Measurements from ENCODE around the gene TRIM71. TPM values are rescaled to one million over a fixed set of nuclear protein-coding genes. Genes with fewer than 3 reads are reported as not detected.
A peak's percentile ranks its signal among the peaks of the same experiment; 100 is the strongest.
"Not testable (repeated sequence)": the region's sequence is repeated elsewhere in the genome, so short reads cannot be mapped to it uniquely, and the experiment has no call there.

Gene TRIM71
- total RNA-seq, 2 donors from 2014 or later: not detected

DNA sequence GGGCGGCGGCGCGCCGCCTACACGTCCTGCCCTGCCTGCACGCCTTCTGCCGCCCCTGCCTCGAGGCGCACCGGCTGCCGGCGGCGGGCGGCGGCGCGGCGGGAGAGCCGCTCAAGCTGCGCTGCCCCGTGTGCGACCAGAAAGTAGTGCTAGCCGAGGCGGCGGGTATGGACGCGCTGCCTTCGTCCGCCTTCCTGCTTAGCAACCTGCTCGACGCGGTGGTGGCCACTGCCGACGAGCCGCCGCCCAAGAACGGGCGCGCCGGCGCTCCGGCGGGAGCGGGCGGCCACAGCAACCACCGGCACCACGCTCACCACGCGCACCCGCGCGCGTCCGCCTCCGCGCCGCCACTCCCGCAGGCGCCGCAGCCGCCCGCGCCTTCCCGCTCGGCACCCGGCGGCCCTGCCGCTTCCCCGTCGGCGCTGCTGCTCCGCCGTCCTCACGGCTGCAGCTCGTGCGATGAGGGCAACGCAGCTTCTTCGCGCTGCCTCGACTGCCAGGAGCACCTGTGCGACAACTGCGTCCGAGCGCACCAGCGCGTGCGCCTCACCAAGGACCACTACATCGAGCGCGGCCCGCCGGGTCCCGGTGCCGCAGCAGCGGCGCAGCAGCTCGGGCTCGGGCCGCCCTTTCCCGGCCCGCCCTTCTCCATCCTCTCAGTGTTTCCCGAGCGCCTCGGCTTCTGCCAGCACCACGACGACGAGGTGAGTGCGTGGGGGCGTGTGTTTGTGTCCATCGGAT is 602 bp downstream of the TRIM71 start:
- peak; percentile 66 for DNase-seq (ENCODE audit: low spot score)
- intact Hi-C loops (cut with DNase I): no loop called here

- intact Hi-C loops (cut with DNase I): no loop called here
- DNase-seq (ENCODE audit: low spot score): peak; percentile 47
Measured at GRCh38 chr3:32818970-32819511, 1.2 kb downstream of the TRIM71 start.

DNA sequence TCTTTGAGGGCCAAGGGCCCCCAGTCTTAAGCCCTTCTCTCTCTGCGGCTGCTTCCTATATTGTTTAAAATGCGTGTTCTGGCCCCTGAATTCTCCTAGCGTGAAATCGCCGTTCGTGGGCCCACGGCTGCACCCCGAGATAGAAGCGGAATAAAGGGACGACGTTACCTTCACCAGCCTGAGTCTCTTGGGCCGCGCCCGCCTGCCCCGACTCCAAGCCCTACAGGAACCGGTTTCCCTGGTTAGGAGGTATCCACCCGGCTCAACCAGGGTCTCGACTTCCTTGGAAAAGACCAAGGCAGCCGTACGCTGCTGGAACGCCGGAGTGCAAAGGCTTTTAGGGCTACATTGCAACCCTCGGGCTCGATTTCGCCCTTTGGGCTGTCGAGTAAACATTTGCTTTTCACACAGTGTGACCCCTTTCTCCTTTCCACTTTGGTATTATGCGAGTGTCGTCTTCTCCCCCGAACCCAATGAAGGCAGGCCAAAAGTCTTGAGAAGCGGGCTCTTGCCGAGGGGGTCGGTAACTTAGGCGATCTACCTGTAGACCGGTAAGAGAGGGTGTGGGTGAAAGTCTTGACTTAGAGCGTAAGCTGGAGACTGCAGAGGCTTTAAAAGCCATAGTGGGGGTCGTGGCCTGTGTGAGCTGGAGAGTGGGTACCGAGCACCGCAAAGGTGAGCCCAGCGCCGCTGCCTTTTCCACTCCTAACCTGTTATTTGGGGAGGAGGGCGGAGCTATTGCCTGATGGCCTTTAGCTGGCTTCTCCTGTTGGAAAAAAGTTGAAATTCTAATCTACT is 2.0 kb downstream of the TRIM71 start:
- DNase-seq (ENCODE audit: low spot score): peak; percentile 66
- intact Hi-C loops (cut with DNase I): no loop called here

DNA sequence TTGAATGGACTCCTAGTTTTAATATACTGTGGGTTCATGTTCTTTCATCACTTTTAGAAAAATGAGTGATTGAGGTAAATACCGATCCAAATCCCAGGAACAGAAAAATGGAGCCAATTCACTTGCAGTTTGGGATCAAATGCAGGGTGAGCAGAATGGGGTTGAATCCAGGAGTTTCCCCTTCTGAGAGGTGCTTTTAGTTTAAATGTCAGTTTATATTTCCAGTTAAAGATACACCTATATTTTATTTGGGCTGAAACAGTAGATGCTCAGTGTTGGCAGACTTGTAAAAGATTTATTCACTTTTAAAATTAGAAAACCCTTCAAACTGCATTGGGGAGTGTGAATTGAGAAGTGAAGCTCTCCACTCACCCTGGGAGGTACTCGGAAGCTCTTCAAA is 2.6 kb downstream of the TRIM71 start:
- intact Hi-C loops (cut with DNase I): no loop called here
- DNase-seq (ENCODE audit: low spot score): no peak

GRCh38 chr3:32820971-32821685 is 3.3 kb downstream of the TRIM71 start:
- intact Hi-C loops (cut with DNase I): no loop called here
- DNase-seq (ENCODE audit: low spot score): no peak

- DNase-seq (ENCODE audit: low spot score): peak; percentile 68
- intact Hi-C loops (cut with DNase I): no loop called here
Measured at GRCh38 chr3:32821686-32822296, 4.0 kb downstream of the TRIM71 start.

DNA sequence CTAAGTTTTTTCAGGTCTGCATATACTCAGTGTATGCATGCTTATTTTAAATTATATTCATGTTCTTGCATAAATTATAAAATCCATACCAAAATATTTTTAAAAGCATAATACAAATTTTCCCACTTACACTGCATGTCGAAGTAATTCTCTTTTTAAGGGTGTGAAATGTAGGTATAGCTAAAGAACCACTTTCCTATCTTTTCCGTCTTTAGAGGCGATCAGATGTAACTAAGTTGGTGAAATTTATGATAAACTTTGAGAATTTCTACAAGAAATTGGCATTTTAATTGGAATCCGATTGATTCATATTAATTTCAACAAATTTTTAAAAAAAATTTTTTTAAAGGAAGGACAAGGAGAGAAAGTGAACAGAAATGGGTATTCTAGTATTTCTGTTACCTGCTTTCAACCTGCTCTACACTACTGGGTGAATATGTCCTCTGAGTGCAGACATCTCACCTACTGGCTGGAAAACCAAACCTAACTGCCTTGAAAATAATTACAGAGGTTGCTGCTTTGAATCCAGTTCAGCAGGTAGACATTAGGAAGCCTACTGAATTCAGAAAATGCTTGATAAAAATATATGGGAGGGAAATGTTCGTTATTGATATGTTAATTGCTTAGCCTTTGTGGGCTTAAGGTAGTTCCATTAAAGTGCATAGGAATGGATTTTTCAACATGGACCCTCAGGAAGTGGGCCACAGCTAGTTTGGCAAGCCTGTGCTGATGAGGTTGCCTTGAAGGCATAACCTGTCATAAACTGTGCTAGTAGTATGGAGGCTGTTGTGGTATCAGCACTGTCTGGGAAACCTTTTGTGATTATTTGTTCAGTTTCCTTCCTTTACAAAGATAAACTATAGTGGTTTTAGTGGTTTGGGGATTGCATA is 5.1 kb downstream of the TRIM71 start:
- intact Hi-C loops (cut with DNase I): no loop called here
- no peak for DNase-seq (ENCODE audit: low spot score)

- intact Hi-C loops (cut with DNase I); DNase-seq (ENCODE audit: low spot score): not testable (repeated sequence)
Measured at GRCh38 chr3:32823641-32824184, 5.9 kb downstream of the TRIM71 start.

- DNase-seq (ENCODE audit: low spot score): no peak
Measured at GRCh38 chr3:32825601-32826375, 8.0 kb downstream of the TRIM71 start.

DNA sequence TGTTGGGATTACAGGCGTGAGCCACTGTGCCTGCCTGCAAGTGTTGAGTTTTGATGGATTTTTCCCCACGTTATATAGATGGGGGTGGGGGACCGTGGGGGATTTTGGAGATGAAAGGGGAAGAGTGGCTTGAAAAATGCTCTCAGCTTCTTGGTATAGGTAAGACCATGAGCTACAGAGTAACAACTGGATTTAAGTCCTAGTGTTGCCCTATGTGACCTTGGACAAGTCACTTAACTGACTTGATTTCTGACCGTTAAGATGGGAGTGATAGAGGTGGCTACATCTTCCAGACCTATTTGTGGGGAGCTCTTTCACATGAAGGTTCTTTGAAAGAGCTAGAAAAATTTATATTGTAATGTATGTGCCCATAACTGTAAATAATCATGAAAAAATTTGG is 13.3 kb downstream of the TRIM71 start:
- intact Hi-C loops (cut with DNase I): no loop called here
- DNase-seq (ENCODE audit: low spot score): no peak

More at GRCh38 chr3:32825601-32826375, 8.0 kb downstream of the TRIM71 start:
- intact Hi-C loops (cut with DNase I): no loop called here

DNA sequence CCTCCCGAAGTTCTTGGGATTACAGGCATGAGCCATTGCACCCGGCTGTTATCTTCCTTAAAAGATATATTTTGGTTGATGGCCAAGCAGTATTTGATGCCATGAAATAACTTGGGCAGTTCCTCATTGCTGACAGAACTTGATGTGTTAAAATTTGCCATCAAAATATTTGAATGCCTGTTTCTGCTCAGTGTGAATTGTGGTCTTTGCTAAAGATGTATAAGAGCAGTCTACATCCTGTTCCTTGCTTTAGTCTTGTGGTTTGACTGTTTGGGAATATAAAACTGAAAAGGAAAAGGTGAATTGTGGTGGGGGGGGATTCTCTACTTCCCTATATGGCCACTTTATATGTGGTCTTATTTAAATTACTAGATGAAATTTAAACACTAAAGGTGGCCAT is 14.0 kb downstream of the TRIM71 start:
- DNase-seq (ENCODE audit: low spot score): no peak

GRCh38 chr3:32832193-32832592 is 14.4 kb downstream of the TRIM71 start:
- DNase-seq (ENCODE audit: low spot score): no peak
- intact Hi-C loops (cut with DNase I): no loop called here

More for the DNA sequence above, 14.0 kb downstream of the TRIM71 start:
- intact Hi-C loops (cut with DNase I): no loop called here

DNA sequence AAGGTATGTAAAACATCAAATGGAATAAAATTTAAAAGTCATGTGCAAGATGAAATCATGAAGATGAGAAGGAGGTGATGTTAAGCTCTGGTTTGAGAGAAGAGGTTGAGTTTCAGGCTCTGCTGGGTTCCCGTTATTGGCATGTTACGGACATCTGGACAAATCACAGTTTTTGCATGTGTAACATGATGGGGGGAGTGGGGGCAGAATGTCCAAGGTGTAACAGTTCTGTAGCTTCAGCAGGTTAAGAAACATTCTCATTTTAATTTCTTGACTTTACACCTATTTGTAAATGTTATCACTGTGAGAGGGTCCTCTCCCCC is 17.2 kb downstream of the TRIM71 start:
- intact Hi-C loops (cut with DNase I): no loop called here
- DNase-seq (ENCODE audit: low spot score): no peak

DNA sequence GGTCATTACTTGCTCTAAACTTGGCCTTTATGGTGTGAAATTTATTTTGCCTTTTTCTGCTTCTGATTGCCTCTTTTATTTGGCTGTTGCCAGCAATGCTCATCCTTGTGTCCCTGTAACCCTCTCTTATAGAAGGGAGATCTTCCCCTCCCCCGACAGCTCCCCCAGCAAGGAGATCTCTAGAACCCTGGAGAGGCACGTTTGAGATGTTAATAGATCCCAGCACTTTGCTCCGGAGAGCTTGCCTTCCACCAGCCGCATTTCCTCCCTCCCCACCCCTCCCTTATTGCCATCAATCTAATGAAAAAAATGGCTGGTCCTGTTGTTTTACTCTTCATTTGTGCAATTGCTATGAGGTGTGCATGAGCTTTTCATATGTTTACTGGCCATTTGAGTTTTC is 18.2 kb downstream of the TRIM71 start:
- intact Hi-C loops (cut with DNase I): no loop called here
- no peak for DNase-seq (ENCODE audit: low spot score)

DNA sequence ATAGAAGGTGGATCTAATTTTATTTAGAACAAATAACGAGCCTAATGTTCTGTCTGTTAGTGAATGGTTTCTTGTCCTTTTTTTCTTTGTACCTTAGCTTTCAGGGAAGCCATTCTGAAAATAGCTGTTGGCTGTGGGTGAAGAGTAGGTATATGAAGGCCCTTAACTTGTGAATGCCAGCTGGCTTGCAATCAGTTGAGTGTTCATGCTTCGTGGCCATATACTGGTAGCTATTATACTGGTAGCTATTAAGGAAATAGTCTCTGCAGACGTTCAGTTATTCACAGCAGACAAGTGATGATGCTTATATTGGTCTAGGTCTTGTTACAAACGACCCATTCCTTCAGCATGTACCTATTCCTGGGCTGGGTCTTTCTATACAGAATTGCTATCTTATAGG is 18.8 kb downstream of the TRIM71 start:
- DNase-seq (ENCODE audit: low spot score): no peak
- intact Hi-C loops (cut with DNase I): no loop called here

DNA sequence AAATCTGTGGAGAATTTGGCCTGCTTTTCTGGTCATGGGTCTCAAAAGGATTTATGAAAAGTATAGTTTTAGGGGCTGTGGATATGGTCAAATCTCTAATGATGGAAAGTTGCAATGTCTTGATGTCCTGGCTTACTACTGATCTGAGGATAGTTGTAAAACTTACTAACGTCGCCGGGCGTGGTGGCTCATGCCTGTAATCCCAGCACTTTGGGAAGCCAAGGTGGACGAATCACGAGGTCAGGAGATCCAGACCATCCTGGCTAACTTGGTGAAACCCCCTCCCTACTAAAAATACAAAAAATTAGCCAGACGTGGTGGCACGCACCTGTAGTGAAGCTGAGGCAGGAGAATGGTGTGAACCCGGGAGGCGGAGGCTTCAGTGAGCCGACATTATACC is 19.6 kb downstream of the TRIM71 start:
- intact Hi-C loops (cut with DNase I): no loop called here
- no peak for DNase-seq (ENCODE audit: low spot score)

DNA sequence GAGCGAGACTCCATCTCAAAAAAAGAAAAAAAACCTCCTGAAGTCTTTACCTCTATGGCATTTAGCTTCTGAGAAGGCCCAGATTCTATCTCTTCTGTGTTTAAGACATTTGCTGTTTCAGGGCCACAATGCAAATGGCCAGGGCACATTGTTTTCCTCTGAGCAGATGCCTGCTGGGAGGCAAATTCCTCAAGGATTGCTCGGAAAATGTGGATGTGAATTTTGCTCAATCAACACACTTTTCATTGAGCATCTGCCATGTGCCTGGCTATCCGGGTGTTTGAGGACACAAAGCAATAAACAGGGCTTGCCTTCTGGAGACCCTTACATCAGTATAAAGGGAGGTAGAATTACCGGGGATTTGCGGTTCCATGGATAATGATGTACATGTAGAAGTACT is 20.0 kb downstream of the TRIM71 start:
- intact Hi-C loops (cut with DNase I): no loop called here
- DNase-seq (ENCODE audit: low spot score): no peak

GRCh38 chr3:32839714-32840085 is 21.9 kb downstream of the TRIM71 start:
- DNase-seq (ENCODE audit: low spot score): no peak
- intact Hi-C loops (cut with DNase I): no loop called here

Data from posterior vena cava (tissue), 2 donors.